Stomach smooth muscle (tissue), 2 donors: Measurements from ENCODE around the gene DNAH2.

Experiments used
- H3K27ac ChIP-seq: one replicate; pipeline ENCODE4 v1.7.0; 2013; ENCODE audit warnings: mild to moderate bottlenecking, low read length, inconsistent platforms
- H3K27me3 ChIP-seq, 2 donors: one replicate each; pipeline ENCODE4 v1.7.0; 2013; ENCODE audit warnings: low read length in 2 of 2; ENCODE audit not compliant: insufficient read depth in 2 of 2, control insufficient read depth in 1 of 2
- H3K36me3 ChIP-seq, 2 donors: one replicate each; pipeline ENCODE4 v1.7.0; 2013; ENCODE audit warnings: low read length in 2 of 2; ENCODE audit not compliant: control insufficient read depth in 2 of 2, insufficient read depth in 2 of 2
- H3K4me1 ChIP-seq: one replicate; pipeline ENCODE4 v1.7.0; 2013; ENCODE audit warnings: low read length; ENCODE audit not compliant: control insufficient read depth, insufficient read depth
- H3K4me3 ChIP-seq, 2 donors: one replicate each; pipeline ENCODE4 v1.7.0; 2013; ENCODE audit warnings: low read length in 2 of 2
- H3K9ac ChIP-seq, 2 donors: one replicate each; pipeline ENCODE4 v1.7.0; 2013; ENCODE audit warnings: low read length in 2 of 2, mild to moderate bottlenecking in 1 of 2
- H3K9me3 ChIP-seq, 2 donors: one replicate each; pipeline ENCODE4 v1.7.0; 2013; ENCODE audit warnings: low read length in 2 of 2; ENCODE audit not compliant: control insufficient read depth in 2 of 2
- donor health status: healthy.
- donor health status: Pancreatic carcinoma.

DNAH2 gene

DNA sequence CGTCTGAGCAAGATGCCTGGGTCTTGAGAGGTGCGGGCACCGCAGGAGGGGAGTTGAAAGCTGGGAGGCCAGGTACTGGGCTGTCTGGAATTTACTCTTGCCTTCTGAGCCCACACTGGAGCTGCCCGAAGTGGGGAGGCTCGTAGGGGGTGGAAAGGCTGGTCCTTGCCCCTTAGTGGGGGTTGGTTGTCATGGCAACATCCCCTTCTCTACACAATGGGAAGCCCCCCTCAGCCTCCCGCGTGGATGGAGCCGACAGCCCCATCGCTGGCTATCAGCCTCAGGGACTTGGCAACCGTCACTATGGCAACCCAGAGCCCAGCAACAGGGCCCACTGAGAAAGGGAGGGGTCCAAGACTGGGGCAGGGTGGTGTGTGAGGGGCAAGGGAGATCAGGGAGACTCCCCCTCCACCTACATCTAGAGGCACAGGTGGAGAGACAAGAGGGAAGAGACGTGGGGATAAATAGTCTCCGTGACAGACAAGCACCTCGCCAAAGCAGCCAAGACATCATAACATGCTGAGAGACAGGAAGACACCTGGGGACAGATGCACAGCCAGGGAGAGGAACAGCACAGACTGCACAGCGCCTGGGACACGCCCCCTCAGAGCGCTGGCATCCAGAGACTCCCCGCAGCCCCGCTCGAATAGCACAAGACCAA is 5.3 kb upstream of the DNAH2 start:
- Histone ChIP-seq H3K9me3 (no peaks in the 10 kb centered on the region), H3K4me1 (peaks cover 11% of the 10 kb centered on the region), H3K9ac (no peak overlapping the region), H3K27ac (no peak overlapping the region), H3K36me3 (no peaks in the 10 kb centered on the region), H3K4me3 (no peak overlapping the region), H3K27me3 (peaks cover 45 to 48% of the 10 kb centered on the region in 2 donors)

DNA sequence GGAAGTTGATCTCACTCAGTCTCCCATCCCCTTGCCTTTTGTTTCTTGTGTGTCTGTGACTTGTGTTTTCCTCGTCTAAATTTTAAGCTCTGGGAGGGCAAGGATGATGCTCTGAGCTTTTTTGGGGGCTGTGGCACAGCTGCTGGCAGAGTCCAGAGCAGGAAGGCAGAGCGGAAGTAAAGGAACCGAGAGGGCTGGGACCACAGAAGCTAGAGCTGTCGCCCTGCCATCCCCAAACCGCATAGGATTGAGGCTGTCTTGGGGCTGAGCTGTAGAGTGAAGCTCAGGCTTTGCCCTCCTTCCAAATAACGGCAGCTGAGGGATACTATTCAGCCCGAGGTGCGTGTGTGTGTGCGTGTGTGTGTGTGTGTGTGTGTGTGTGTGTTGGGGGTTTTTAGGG is 3.8 kb upstream of the DNAH2 start:
- Histone ChIP-seq H3K9ac (no peak overlapping the region), H3K4me3 (no peak overlapping the region), H3K4me1 (peaks cover 19% of the 10 kb centered on the region), H3K9me3 (no peaks in the 10 kb centered on the region), H3K36me3 (no peaks in the 10 kb centered on the region), H3K27me3 (peaks cover 42 to 48% of the 10 kb centered on the region in 2 donors), H3K27ac (no peak overlapping the region)

GRCh38 chr17:7714721-7715594 is 2.6 kb upstream of the DNAH2 start:
- Histone ChIP-seq H3K9me3 (no peaks in the 10 kb centered on the region), H3K4me1 (peaks cover 19% of the 10 kb centered on the region), H3K4me3 (no peak overlapping the region), H3K9ac (no peak overlapping the region), H3K36me3 (no peaks in the 10 kb centered on the region), H3K27ac (no peak overlapping the region), H3K27me3 (peaks cover 36 to 44% of the 10 kb centered on the region in 2 donors)

- H3K4me1 ChIP-seq, result peaks cover 19% of the 10 kb centered on the region
- H3K36me3 ChIP-seq, result no peaks in the 10 kb centered on the region
- H3K27ac ChIP-seq, result no peak overlapping the region
- no peaks in the 10 kb centered on the region for H3K9me3 ChIP-seq
- H3K9ac ChIP-seq, result peak overlapping the region; percentile 53 to 72
- peak overlapping the region; percentile 64 to 72 for H3K4me3 ChIP-seq
- peaks cover 26 to 32% of the 10 kb centered on the region in 2 donors for H3K27me3 ChIP-seq
These were observed 1.3 kb upstream of the DNAH2 start for GRCh38 chr17:7715936-7716886.

DNA sequence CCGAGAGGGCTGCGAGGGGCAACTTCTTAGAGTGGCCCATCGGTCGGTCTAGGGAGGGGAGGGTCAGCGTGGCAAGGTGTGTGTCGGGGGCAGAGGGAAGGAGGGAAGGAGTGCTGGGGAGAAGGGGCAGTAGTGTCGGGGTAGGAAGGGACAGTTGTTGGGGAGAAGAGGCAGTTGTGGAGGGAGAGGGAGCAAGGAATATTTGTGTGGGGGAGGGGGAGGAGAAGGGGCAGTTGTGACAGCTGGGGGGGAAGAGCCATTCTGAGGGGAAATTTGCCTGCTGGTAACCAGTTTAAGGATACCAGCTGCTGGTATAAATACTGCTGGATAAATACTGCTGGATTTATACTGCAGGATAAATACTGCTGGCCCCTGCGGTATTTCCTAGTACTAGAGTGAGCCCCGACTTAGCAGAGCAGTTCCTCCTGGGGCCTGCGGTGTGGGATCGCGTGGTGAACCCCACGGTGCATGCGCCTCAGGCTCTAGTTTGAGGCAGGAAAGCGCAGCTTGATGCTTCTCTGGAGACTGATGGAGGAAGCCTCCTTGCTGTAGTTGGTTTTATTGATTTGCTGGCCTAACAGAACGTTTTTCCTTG is 309 bp downstream of the DNAH2 start:
- Histone ChIP-seq H3K27me3 (peaks cover 16% of the 10 kb centered on the region in 2 donors), H3K9me3 (no peaks in the 10 kb centered on the region), H3K36me3 (no peaks in the 10 kb centered on the region), H3K4me3 (peak overlapping the region; percentile 64 to 72), H3K27ac (no peak overlapping the region), H3K4me1 (peaks cover 17% of the 10 kb centered on the region), H3K9ac (peak overlapping the region in 1 of 2 donors; percentile 53)

- H3K36me3 ChIP-seq, result no peaks in the 10 kb centered on the region
- no peak overlapping the region for H3K9ac ChIP-seq
- peaks cover 11% of the 10 kb centered on the region in 2 donors for H3K27me3 ChIP-seq
- no peak overlapping the region for H3K4me3 ChIP-seq
- H3K4me1 ChIP-seq, result peaks cover 17% of the 10 kb centered on the region
- no peaks in the 10 kb centered on the region for H3K9me3 ChIP-seq
- no peak overlapping the region for H3K27ac ChIP-seq
These were observed 2.1 kb downstream of the DNAH2 start for GRCh38 chr17:7719661-7720060.

GRCh38 chr17:7720125-7720524 is 2.6 kb downstream of the DNAH2 start:
- Histone ChIP-seq H3K4me3 (no peak overlapping the region), H3K9ac (no peak overlapping the region), H3K27me3 (peaks cover 6 to 9% of the 10 kb centered on the region in 2 donors)

DNA sequence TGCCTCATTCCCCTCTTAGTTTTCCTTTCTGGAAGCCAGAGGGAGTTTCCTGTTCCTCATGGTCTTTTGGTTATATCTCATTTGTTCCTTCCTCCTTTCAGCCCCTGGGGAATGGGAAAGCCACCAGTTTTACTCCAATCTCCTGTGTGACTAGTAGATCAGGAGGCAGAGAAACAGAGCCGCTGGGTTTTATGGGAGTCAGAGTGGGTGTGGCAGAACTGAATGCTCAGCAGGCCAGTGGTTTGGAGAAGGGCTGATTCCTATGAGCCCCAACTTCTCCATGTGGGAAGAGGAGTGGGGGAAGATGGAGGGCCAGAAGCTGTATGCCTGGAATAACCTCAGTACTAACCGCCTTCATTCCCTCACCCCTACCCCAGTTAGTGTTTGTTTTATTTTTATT is 4.1 kb downstream of the DNAH2 start:
- H3K27ac ChIP-seq, result no peak overlapping the region
- H3K4me1 ChIP-seq, result peaks cover 11% of the 10 kb centered on the region
- H3K9ac ChIP-seq, result no peak overlapping the region
- no peak overlapping the region for H3K4me3 ChIP-seq
- no peaks in the 10 kb centered on the region for H3K36me3 ChIP-seq
- H3K27me3 ChIP-seq, result peaks cover 4 to 5% of the 10 kb centered on the region in 2 donors
- H3K9me3 ChIP-seq, result no peaks in the 10 kb centered on the region

More at GRCh38 chr17:7720125-7720524, 2.6 kb downstream of the DNAH2 start:
- peaks cover 17% of the 10 kb centered on the region for H3K4me1 ChIP-seq
- no peak overlapping the region for H3K27ac ChIP-seq
- no peaks in the 10 kb centered on the region for H3K36me3 ChIP-seq
- H3K9me3 ChIP-seq, result no peaks in the 10 kb centered on the region

DNA sequence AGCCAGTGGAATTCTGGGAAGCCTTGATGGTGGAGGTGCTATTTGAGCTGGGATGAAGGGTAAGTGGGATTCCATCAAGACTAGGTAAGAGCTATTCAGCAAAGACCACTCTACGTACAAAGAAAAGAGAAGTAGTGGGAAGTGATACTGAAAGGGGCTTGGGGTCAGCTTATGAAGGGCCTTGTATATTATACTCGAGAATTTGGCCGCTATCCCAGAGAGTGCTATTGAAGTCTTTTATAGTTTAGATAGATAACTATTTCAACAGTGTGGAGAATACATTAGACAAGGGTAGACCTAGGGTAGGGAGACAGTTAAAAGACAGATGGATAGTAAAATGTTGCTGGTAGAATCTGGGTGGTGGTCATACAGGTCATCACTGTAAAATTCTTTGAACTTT is 10.3 kb downstream of the DNAH2 start:
- H3K9me3 ChIP-seq, result no peaks in the 10 kb centered on the region
- H3K27me3 ChIP-seq, result peaks cover 4 to 5% of the 10 kb centered on the region in 2 donors
- H3K4me3 ChIP-seq, result no peak overlapping the region
- no peaks in the 10 kb centered on the region for H3K36me3 ChIP-seq
- no peak overlapping the region for H3K27ac ChIP-seq
- no peak overlapping the region for H3K9ac ChIP-seq
- H3K4me1 ChIP-seq, result no peaks in the 10 kb centered on the region

DNA sequence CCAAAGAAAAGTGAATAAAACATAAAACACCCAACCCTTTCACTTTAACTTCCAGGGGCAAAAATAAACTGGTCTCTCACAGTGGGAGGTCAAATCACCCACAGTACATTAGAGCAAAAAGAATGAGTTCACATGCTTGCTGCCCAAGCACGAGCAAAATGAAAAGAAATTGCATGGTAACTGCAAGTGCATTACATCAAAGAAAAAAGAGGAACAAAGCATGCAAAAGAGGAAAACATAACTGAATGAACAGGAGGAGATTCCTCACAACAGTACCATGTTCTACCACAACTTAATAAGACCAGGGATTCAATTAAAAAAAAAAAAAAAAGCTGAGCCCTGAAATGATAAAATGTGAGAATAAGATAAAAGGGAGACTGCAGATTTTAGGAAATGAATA is 12.3 kb downstream of the DNAH2 start:
- Histone ChIP-seq H3K27ac (no peak overlapping the region), H3K9ac (no peak overlapping the region), H3K36me3 (no peaks in the 10 kb centered on the region), H3K4me1 (no peaks in the 10 kb centered on the region), H3K27me3 (no peaks in the 10 kb centered on the region), H3K9me3 (no peaks in the 10 kb centered on the region), H3K4me3 (no peak overlapping the region)
